SU-DHL-6 (cell line): ENCODE results near the gene PQBP1.

Experiments used
- EZH2phosphoT487 ChIP-seq: fragments of 200-600 bp; sonication (generic), shearing (Covaris generic); conservative IDR thresholded peaks from 2 replicates; pipeline ENCODE4 v1.6.1; 2018; ENCODE audit warnings: mild to moderate bottlenecking, antibody characterized with exemption, low read length, moderate library complexity, mixed read lengths
- TF ChIP-seq, protein P1 (sequence below): fragments of 200-600 bp; sonication (generic); IDR thresholded peaks from one replicate; pipeline ENCODE4 v1.5.1; 2017; ENCODE audit warnings: antibody characterized with exemption, mild to moderate bottlenecking, low read length, moderate library complexity; ENCODE audit not compliant: insufficient read depth, poor library complexity, severe bottlenecking

DNA sequence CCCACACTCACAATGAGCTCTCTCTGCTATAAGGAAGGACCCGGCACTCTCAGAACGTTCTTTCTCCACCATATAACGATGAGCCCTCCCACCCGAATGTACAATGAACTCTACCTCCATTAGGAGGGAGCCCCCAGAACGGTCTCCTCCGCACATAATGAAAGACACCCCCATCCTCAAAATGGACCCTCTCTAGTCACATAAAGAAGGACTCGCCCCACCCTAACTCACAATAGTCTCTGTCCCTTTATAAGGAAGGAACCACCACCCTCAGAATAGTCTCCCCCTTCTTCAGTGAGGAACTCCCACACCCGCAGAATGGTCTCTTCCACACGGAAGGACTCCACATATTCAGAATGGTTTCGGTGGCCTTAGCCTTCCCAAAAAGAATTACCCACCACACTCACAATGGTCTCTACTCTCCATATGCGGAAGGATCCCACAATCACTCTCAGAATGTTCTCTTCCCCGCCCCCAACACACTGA lies 13.2 kb downstream of the PQBP1 start:
- TF ChIP-seq, protein P1, sequence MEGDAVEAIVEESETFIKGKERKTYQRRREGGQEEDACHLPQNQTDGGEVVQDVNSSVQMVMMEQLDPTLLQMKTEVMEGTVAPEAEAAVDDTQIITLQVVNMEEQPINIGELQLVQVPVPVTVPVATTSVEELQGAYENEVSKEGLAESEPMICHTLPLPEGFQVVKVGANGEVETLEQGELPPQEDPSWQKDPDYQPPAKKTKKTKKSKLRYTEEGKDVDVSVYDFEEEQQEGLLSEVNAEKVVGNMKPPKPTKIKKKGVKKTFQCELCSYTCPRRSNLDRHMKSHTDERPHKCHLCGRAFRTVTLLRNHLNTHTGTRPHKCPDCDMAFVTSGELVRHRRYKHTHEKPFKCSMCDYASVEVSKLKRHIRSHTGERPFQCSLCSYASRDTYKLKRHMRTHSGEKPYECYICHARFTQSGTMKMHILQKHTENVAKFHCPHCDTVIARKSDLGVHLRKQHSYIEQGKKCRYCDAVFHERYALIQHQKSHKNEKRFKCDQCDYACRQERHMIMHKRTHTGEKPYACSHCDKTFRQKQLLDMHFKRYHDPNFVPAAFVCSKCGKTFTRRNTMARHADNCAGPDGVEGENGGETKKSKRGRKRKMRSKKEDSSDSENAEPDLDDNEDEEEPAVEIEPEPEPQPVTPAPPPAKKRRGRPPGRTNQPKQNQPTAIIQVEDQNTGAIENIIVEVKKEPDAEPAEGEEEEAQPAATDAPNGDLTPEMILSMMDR: no peak
- no peak for TF ChIP-seq EZH2phosphoT487
